ENCODE measurements around the gene TOX2. TPM values are rescaled to one million over a fixed set of nuclear protein-coding genes. Genes with fewer than 3 reads are reported as not detected.

Gene TOX2
- total RNA-seq, 1 experiment from 2014 or later: 117 TPM

- ChIA-PET CTCF (interaction anchor here (1.2 to 1.5 kb wide), 2 partner anchors 237 to 333 kb away, joined by 4 to 9 read pairs; no protein-coding TSS in a partner anchor), POLR2A (ENCODE audit: low non-redundant PET) (no interaction called here)
- intact Hi-C loops (cut with micrococcal nuclease; ENCODE audit: unreplicated experiment): loop anchor here (2.0 to 5.0 kb wide), 3 partner anchors 154 to 634 kb away; no protein-coding TSS in a partner anchor
- Histone ChIP-seq H3K27ac (ENCODE audit: low read depth, low read length, poor library complexity, severe bottlenecking) (peak overlapping the region; percentile 4), H3K9me3 (ENCODE audit: low read depth, low read length, poor library complexity, severe bottlenecking) (no peaks in the 10 kb centered on the region), H3K4me1 (ENCODE audit: insufficient read depth, low read length, poor library complexity, severe bottlenecking) (peaks cover 6% of the 10 kb centered on the region), H3K36me3 (ENCODE audit: insufficient read depth, low read length, poor library complexity, severe bottlenecking) (no peaks in the 10 kb centered on the region), H3K4me3 (ENCODE audit: low read depth, low read length, poor library complexity, severe bottlenecking) (no peak overlapping the region), H3K27me3 (replicated peaks; ENCODE audit: insufficient read depth, low read depth, low read length, poor library complexity) (no peaks in the 10 kb centered on the region)
- TF ChIP-seq, protein P1, sequence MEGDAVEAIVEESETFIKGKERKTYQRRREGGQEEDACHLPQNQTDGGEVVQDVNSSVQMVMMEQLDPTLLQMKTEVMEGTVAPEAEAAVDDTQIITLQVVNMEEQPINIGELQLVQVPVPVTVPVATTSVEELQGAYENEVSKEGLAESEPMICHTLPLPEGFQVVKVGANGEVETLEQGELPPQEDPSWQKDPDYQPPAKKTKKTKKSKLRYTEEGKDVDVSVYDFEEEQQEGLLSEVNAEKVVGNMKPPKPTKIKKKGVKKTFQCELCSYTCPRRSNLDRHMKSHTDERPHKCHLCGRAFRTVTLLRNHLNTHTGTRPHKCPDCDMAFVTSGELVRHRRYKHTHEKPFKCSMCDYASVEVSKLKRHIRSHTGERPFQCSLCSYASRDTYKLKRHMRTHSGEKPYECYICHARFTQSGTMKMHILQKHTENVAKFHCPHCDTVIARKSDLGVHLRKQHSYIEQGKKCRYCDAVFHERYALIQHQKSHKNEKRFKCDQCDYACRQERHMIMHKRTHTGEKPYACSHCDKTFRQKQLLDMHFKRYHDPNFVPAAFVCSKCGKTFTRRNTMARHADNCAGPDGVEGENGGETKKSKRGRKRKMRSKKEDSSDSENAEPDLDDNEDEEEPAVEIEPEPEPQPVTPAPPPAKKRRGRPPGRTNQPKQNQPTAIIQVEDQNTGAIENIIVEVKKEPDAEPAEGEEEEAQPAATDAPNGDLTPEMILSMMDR (conservative IDR thresholded peaks at IDR 0.05; ENCODE audit: low read depth, low read length): no peak
- no peak for TF ChIP-seq EZH2 (IDR thresholded peaks at IDR 0.05; ENCODE audit: borderline replicate concordance, low read depth, low read length, poor library complexity, severe bottlenecking)
- DNase-seq (ENCODE audit: low spot score): no peak
- no TSS peak for BruUV-seq (replicated peaks)
Observed at GRCh38 chr20:44081476-44081875, 166.8 kb downstream of the TOX2 start.

- H3K4me3 ChIP-seq (ENCODE audit: low read depth, low read length, poor library complexity, severe bottlenecking): no peak overlapping the region
- TF ChIP-seq, protein P1 (conservative IDR thresholded peaks at IDR 0.05; ENCODE audit: low read depth, low read length): no peak
- no peak for TF ChIP-seq EZH2 (IDR thresholded peaks at IDR 0.05; ENCODE audit: borderline replicate concordance, low read depth, low read length, poor library complexity, severe bottlenecking)
- no peaks in the 10 kb centered on the region for H3K36me3 ChIP-seq (ENCODE audit: insufficient read depth, low read length, poor library complexity, severe bottlenecking)
- H3K4me1 ChIP-seq (ENCODE audit: insufficient read depth, low read length, poor library complexity, severe bottlenecking): peaks cover 6% of the 10 kb centered on the region
- H3K27me3 ChIP-seq (replicated peaks; ENCODE audit: insufficient read depth, low read depth, low read length, poor library complexity): no peaks in the 10 kb centered on the region
- no peak for DNase-seq (ENCODE audit: low spot score)
- no peaks in the 10 kb centered on the region for H3K9me3 ChIP-seq (ENCODE audit: low read depth, low read length, poor library complexity, severe bottlenecking)
- H3K27ac ChIP-seq (ENCODE audit: low read depth, low read length, poor library complexity, severe bottlenecking): no peak overlapping the region
- CTCF ChIA-PET: no interaction called here
- POLR2A ChIA-PET (ENCODE audit: low non-redundant PET): no interaction called here
- no TSS peak for BruUV-seq (replicated peaks)
- intact Hi-C loops (cut with micrococcal nuclease; ENCODE audit: unreplicated experiment): loop anchor here (2.0 to 5.0 kb wide), 3 partner anchors 155 to 635 kb away; no protein-coding TSS in a partner anchor
Observed at GRCh38 chr20:44081888-44082287, 167.2 kb downstream of the TOX2 start.

DNA sequence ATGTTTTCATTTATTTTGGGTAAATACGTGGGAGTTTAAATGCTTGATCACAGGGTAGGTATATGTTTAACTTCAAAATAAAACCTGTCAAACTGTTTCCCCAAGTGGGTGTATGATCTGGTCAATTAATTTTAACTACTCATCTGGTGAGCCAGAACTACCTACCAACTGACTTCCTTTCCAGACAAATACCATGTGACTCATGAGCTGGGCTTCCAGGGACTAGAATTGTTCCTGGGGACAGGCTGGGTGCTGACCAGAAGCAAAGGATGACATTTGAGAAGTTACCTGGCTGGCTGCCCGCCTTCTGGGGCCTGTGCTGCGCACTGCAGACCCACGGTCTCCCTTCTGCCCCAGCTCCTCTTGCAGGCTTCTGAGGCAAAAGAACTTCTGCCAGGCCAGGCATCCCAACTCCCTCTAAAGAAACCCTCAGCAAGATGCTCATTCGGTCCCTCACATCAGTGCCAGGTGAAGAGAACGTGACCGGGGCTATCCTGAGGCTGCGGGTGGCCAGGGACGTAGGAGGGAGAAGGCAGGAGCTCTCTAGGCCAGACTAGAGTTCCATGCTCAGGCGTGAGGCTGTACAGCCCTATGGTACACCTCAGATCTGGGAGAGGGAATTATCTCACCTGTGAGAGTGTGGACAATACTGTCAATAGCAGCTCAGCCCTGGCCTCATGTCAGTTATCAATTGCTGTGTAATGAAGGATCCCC is 168.7 kb downstream of the TOX2 start:
- Histone ChIP-seq H3K4me1 (ENCODE audit: insufficient read depth, low read length, poor library complexity, severe bottlenecking) (peaks cover 6% of the 10 kb centered on the region), H3K27me3 (replicated peaks; ENCODE audit: insufficient read depth, low read depth, low read length, poor library complexity) (no peaks in the 10 kb centered on the region), H3K9me3 (ENCODE audit: low read depth, low read length, poor library complexity, severe bottlenecking) (no peaks in the 10 kb centered on the region), H3K4me3 (ENCODE audit: low read depth, low read length, poor library complexity, severe bottlenecking) (no peak overlapping the region), H3K36me3 (ENCODE audit: insufficient read depth, low read length, poor library complexity, severe bottlenecking) (no peaks in the 10 kb centered on the region), H3K27ac (ENCODE audit: low read depth, low read length, poor library complexity, severe bottlenecking) (no peak overlapping the region)
- intact Hi-C loops (cut with micrococcal nuclease; ENCODE audit: unreplicated experiment): loop anchor here (5.0 kb wide), 2 partner anchors 156 to 636 kb away; no protein-coding TSS in a partner anchor
- BruUV-seq (replicated peaks): no TSS peak
- CTCF ChIA-PET: no interaction called here
- no peak for TF ChIP-seq EZH2 (IDR thresholded peaks at IDR 0.05; ENCODE audit: borderline replicate concordance, low read depth, low read length, poor library complexity, severe bottlenecking)
- TF ChIP-seq, protein P1 (conservative IDR thresholded peaks at IDR 0.05; ENCODE audit: low read depth, low read length): no peak
- POLR2A ChIA-PET (ENCODE audit: low non-redundant PET): no interaction called here
- DNase-seq (ENCODE audit: low spot score): no peak

All from A673 (cell line).